Thyroid gland (tissue), 4 donors: Measurements from ENCODE around the gene OR4M1. TPM values are rescaled to one million over a fixed set of nuclear protein-coding genes. Genes with fewer than 3 reads are reported as not detected.
"Not testable (repeated sequence)": the region's sequence is repeated elsewhere in the genome, so short reads cannot be mapped to it uniquely, and the experiment has no call there.

Experiments used
- DNase-seq, 2 donors: peaks; one replicate each; pipeline ENCODE4 v3.0.0-alpha.2; 2019
- H3K27ac ChIP-seq, 3 donors: fragments of 200-600 bp; sonication (generic); 1 replicate in 2 of 3; 2 replicates in 1 of 3; pipeline ENCODE4 v1.5.1; 2016 to 2019; ENCODE audit warnings: mild to moderate bottlenecking in 1 of 3, moderate library complexity in 1 of 3
- H3K27me3 ChIP-seq: fragments of 200-600 bp; sonication (generic); one replicate; pipeline ENCODE4 v1.5.1; 2019
- H3K36me3 ChIP-seq, 2 donors: fragments of 200-600 bp; sonication (generic); one replicate each; pipeline ENCODE4 v1.5.1; 2016 to 2019
- H3K4me1 ChIP-seq, 2 donors: fragments of 200-600 bp; sonication (generic); one replicate each; pipeline ENCODE4 v1.5.1; 2017 to 2019
- H3K4me3 ChIP-seq, 3 donors: fragments of 200-600 bp; sonication (generic); replicated peaks in 1 of 3; 1 replicate in 2 of 3; 2 replicates in 1 of 3; pipeline ENCODE4 v1.5.1; 2016; ENCODE audit warnings: mild to moderate bottlenecking in 1 of 3
- H3K9me3 ChIP-seq: fragments of 200-600 bp; sonication (generic); one replicate; pipeline ENCODE4 v1.5.1; 2017
- CTCF ChIP-seq, 6 experiments: fragments of 200-600 bp in 3 of 6; fragments of 450-650 bp in 3 of 6; sonication (generic) in 3 of 6; IDR thresholded peaks; one replicate each; pipeline ENCODE4 v1.5.1; 2016 to 2019; ENCODE audit warnings: antibody characterized with exemption in 6 of 6, mild to moderate bottlenecking in 2 of 6, inconsistent platforms in 1 of 6, moderate library complexity in 1 of 6
- POLR2A ChIP-seq, 2 donors: fragments of 450-650 bp; IDR thresholded peaks; one replicate each; pipeline ENCODE4 v1.6.1; 2017; ENCODE audit warnings: antibody characterized with exemption in 2 of 2, mild to moderate bottlenecking in 2 of 2, moderate library complexity in 1 of 2
- WGBS, 2 donors: methylation state at CpG; one replicate each; pipeline ENCODE4 v1.1.5; 2017; 5-methylcytosine and 5-hydroxymethylcytosine counted together
- intact Hi-C: fragments of 100-400 bp; cut with DNase I; formaldehyde crosslinking; loops from one replicate; pipeline ENCODE4 v1.15.1; 2023
- total RNA-seq, 4 donors: library from RNA; depleted of rRNA; stranded (reverse); fragments of >200 nt; gene quantifications; one replicate each; pipeline ENCODE4 v1.2.3, GENCODE V29; 2016

The OR4M1 gene
- total RNA-seq, 4 donors from 2014 or later = not detected

GRCh38 chr14:19823178-19823577 lies 49.9 kb downstream of the OR4M1 start:
- DNase-seq = no peak
- H3K27ac ChIP-seq = no peak overlapping the region
- H3K27me3 ChIP-seq = no peaks in the 10 kb centered on the region
- TF ChIP-seq CTCF (IDR thresholded peaks at IDR 0.05) = no peak
- no peak for TF ChIP-seq POLR2A (IDR thresholded peaks at IDR 0.05)
- intact Hi-C loops = no loop called here
- H3K36me3 ChIP-seq = no peaks in the 10 kb centered on the region
- no peak overlapping the region for H3K4me3 ChIP-seq
- WGBS, 2 donors = 48 to 51% methylated on average over 1 of the region's 1 CpG
- H3K4me1 ChIP-seq = no peaks in the 10 kb centered on the region
- no peaks in the 10 kb centered on the region for H3K9me3 ChIP-seq

- intact Hi-C loops = no loop called here
- 24 to 30% methylated on average over 1 of the region's 1 CpG for WGBS, 2 donors
- Histone ChIP-seq H3K4me3 (no peak overlapping the region), H3K27me3 (no peaks in the 10 kb centered on the region), H3K27ac (no peak overlapping the region), H3K36me3 (no peaks in the 10 kb centered on the region), H3K4me1 (no peaks in the 10 kb centered on the region), H3K9me3 (no peaks in the 10 kb centered on the region)
- no peak for DNase-seq
- TF ChIP-seq POLR2A (IDR thresholded peaks at IDR 0.05) (no peak), CTCF (IDR thresholded peaks at IDR 0.05) (no peak)
Measured at GRCh38 chr14:19823765-19824164, 50.5 kb downstream of the OR4M1 start.

- H3K36me3 ChIP-seq, H3K9me3 ChIP-seq, intact Hi-C loops, DNase-seq, H3K4me1 ChIP-seq, H3K27me3 ChIP-seq, H3K27ac ChIP-seq, H3K4me3 ChIP-seq: not testable (repeated sequence)
- WGBS, 2 donors = 61 to 72% methylated on average over 9 to 12 of the region's 12 CpGs
Measured at GRCh38 chr14:19827626-19828244, 54.4 kb downstream of the OR4M1 start.

GRCh38 chr14:19828314-19828713 lies 55.0 kb downstream of the OR4M1 start:
- no peak for TF ChIP-seq CTCF (IDR thresholded peaks at IDR 0.05)
- TF ChIP-seq POLR2A (IDR thresholded peaks at IDR 0.05) = no peak
- no peaks in the 10 kb centered on the region for H3K9me3 ChIP-seq
- no peak for DNase-seq
- H3K36me3 ChIP-seq = no peaks in the 10 kb centered on the region
- no peaks in the 10 kb centered on the region for H3K4me1 ChIP-seq
- no peak overlapping the region for H3K27ac ChIP-seq
- 74 to 81% methylated on average over 2 of the region's 2 CpGs for WGBS, 2 donors
- intact Hi-C loops = no loop called here
- H3K27me3 ChIP-seq = no peaks in the 10 kb centered on the region
- no peak overlapping the region for H3K4me3 ChIP-seq

Other genes starting within 250 kb of the OR4M1 start
- not detected for gene OR11H2, start 59.6 kb upstream of the OR4M1 start, total RNA-seq
- not detected for gene OR4Q3, start 29.9 kb upstream of the OR4M1 start, total RNA-seq
- not detected for gene OR4N2, start 30.3 kb downstream of the OR4M1 start, total RNA-seq
- not detected for gene OR4K2, start 101.6 kb downstream of the OR4M1 start, total RNA-seq
- not detected for gene OR4K5, start 147.1 kb downstream of the OR4M1 start, total RNA-seq
- not detected for gene OR4K1, start 157.4 kb downstream of the OR4M1 start, total RNA-seq
- gene OR4K15, start 202.1 kb downstream of the OR4M1 start, total RNA-seq = not detected
- gene OR4Q2, start 228.7 kb downstream of the OR4M1 start, total RNA-seq = not detected
- not detected for gene OR4K14, start 245.8 kb downstream of the OR4M1 start, total RNA-seq